DMS153 treated with DMSO at 0.1 percent for 48 hours (cell line): ENCODE results near the gene GSG1L.

Experiments used
- DNase-seq: peaks from one replicate; lab custom pipeline; 2025; ENCODE audit not compliant: unreplicated experiment; lab: John Stamatoyannopoulos, UW

GSG1L gene

DNA sequence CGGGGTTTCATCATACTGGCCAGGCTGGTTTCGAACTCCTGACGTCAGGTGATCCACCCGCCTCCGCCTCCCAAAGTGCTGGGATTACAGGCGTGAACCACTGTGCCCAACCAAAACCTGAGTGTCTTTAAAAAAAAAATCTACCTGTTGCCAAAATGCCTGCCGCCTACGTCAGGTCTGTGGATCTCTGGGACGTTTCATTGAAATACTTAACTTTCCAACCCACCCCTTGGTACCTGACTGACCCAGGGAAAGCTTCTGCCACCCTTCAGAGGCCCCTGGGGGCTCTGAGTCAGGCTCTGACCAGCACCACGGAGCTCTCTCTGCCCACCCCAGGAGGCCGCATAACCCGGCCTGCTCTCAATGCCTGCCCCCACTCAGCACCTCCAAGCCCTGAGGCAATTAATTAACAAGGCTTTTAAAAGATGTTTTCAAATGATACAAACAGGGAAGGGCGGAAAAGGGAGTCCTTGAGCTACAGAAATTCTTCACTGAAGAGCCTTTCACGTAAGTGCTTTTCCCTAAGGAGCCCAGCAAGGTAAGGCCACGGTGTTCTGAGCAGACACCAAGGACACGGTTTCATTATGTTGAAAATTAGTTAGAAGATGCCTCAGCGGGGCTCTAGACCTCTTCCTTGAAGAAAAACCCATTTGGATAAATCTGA is 29.3 kb upstream of the GSG1L start:
- DNase-seq: no peak

DNA sequence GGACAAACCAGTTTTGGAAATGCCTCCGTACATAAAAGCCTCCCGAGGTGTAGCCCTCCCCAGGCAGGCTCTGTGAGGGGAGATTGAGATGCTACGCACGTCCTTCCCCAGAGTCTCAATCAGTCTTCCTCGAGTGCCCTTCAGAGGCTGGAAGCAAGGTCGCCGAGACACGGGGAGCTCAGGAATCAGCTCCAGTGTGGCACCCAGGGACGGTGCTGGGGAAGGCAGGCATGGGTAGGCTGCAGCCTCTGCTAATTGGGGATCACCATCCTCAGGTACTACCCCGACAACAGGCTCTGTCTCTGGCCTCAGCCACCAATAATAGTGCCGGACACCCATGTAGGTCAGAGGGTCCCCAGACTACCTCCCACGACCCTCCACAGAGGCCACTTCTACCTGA is 28.1 kb upstream of the GSG1L start:
- DNase-seq: no peak

DNA sequence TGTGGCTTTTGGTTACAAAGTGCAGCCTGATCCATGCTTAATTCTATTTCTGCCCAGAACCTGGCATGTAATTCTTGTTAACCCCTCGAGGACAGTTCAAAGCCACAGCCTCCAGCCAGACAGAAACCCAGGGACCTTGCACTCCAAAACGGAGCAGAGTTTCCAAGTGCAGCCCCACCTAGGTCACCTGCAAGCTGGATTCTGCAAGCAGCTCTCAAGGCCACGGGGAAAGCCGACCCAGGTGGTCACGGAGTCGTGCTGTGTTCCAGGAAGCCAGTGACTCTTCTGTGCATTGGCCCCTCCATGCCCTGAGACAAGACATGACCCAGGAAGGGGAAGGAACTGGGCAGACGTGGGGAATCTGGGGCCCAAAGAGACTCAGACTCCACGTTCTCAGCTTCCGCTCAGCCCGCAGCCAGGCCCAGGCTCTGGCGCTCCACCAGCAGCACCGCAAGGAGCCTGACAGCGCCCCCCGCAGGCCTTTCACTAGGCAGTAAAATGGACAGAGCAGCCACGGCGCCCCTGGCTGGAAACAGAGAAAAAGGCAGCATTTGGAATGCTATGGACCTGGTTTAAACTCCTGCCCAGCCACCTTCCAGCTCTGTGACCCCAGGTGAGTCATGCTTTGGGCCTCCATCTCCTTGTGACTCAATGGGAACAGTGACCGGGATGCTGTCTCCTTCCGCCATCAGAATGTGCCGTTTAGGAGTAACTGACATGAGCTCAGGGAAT is 27.3 kb upstream of the GSG1L start:
- no peak for DNase-seq

DNA sequence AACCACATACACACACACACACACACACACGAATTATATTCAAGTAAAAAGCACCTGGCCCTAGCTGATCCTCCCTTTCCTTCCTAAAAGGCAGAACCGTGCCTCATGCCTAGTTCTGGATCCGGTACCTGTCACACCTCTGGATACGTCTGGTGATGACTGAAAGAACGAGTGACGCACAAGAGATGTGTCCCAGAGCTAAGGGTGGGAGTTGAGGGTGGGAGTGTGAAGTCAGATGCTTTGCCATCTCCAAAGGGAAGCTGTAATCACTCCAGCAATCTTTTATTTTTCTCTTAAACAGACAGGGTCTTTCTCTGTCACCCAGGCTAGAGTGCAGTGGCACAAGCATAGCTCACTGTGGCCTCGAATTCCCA is 26.5 kb upstream of the GSG1L start:
- DNase-seq: no peak

DNA sequence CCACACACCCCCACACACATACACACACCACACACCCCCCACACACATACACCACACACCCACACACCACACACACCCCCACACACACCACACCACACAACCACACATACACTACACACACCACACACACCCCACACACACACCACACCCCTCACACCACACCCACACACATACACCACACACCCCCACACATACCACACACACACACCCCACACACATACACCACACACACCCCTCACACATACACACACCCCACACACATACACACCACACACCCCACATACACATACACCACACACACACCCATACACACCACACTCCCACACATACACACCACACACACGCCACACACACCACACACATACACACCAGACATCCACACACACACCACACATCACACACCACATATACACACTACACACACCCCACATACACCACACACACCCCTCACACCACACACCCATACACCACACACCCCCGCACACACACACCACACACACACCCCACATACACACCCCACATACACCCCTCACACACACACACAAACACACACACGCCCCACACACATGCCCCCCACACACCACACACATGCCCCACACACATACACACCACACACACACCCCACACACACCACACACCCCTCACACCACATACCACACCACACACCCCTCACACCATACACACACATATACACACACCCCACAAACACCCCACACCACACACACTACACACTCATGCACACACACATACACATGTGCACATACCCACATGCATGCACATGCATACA is 25.9 kb upstream of the GSG1L start:
- no peak for DNase-seq

DNA sequence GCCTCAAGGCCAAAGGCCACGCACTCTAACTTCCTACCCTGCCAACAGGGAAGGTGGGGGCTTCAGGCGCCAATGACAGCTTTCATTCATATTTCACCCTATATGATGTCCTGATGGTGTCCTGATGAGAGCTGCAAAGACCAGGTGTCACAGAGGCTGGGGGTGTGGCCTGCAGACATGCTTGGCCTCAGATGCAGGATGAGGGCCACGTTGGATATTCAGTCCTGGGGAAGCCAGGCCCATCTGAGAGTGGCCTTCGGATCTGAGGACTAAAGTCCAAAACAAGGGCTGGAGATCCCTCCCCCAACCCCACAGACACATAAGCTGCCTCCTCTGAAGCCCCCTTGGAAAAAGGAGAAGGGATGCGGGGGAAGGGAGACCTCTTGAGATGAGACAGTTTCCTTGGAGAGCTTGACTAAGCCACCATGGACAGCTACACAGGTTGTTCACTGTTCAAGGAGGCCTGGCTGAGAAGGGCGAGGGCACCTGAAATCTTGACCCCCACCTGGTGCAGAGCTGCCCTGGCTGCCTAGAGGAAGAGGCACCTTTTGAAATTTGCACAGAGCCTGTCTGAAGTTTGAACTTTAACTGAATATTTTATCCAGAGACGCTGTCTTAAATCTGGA is 24.3 kb upstream of the GSG1L start:
- no peak for DNase-seq

DNA sequence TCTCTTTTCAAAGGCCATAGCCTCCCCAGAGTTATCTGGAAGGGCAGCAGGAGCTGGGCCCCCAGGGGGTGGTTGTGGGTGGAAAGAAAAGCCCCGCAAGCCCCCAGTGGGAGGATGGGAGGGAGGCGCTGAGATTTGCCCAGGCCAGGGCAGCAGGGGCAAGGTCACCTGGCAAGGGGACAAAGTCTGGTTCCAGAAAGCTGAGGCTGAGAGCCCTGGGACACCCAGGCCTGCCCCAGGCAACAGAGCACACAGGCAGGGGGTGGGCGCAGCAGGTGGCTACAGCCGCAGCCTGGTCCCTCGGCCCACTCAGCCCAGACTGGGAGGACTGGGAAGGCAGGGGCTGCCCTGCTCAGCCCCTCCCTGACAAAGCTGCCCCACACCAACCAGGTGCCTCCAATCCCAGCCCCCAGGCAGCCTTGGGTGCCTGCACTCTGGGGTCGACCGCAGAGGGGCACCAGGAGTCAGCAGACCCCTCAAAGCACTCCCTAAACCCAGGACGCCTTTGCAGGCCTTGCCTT is 23.7 kb upstream of the GSG1L start:
- DNase-seq: no peak

DNA sequence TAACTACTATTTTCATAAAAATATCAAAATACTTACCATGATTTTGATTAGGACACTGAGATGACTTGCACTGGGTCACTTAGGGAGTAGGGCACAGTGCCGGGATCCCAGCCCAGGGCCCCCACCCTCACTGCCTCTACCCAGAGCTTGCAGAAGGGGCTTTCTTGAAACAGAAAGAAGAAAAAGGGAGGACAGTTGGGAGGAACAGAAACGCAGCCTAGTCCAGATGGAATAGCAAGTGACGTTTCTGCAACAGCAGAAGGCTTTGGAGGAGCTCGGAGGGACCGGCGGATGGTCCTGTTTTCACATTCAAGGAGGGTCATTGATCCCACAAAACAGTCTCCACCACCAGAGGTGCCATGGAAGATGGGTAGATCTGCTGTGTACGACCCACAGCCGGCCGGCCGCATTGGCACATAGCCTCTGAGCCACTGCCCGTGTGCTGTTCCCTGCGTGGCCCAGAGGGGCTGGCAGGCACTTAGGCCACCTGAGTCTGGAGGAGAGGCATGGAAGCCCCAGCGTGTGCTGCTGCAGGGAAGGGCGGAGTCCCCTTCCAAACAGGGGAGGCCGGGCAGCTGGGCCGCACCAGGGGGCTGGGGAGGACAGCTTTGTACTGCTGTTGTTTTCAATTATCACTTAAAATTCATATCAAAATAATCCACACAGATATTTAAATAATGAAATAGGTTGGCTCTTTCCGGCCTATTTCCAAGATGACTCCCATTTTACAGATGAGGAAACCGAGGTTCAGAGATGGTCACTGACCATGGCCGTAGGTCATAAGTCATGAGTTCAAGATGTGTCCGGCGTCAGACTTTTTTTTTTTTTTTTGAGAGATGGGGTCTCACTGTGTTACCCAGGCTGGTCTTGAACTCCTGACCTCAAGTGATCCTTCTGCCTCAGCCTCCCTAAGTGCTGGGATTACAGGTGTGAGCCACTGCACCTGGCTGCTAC is 22.9 kb upstream of the GSG1L start:
- no peak for DNase-seq

DNA sequence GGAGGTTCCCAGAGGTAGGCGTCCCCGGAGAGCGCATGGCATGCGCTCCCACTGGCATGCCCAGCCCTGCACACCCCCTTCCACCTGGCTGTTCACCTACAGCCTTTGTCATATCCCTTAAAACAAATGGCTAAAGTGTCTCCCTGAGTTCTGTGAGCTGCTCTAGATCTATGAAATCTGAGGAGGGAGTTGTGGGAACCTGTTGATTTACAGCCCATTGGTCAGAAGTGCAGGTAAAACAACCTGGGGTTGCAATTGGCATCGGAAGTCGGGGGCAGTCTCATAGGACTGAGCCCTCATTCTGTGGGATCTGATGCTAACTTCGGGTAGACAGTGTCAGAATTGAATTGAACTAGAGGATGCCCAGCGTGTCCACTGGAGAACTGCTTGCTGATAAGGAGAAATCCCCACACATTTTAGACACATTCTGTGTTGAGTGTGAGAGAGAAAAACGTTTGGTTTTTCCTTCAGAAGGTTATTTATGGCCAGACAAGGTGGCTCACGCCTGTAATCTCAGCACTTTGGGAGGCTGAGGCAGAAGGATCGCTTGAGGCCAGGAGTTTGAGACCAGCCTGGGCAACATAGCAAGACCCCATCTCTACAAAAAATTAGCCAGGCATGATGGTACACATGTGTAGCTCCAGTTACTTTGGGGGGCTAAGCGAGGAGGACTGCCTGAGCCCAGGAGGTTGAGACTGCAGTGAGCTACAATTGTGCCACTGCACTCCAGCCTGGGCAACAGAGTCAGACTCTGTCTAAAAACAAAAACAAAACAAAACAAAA is 22.1 kb upstream of the GSG1L start:
- no peak for DNase-seq

DNA sequence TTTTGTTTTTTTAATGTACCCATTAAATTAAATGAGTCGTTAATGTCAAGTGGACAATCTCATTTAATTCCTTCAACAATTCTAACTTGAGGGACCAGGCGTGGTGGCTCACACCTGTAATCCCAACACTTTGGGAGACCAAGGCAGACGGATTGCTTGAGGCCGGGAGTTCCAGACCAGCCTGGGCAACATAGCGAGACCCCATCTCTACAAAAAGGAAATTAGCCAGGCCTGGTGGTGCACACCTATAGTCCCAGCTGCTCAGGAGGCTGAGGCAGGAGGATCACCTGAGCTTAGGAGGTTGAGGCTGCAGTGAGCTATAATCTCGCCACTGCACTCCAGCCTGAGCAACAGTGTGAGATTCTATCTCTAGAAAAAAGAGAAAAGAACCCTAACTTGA is 20.7 kb upstream of the GSG1L start:
- no peak for DNase-seq

DNA sequence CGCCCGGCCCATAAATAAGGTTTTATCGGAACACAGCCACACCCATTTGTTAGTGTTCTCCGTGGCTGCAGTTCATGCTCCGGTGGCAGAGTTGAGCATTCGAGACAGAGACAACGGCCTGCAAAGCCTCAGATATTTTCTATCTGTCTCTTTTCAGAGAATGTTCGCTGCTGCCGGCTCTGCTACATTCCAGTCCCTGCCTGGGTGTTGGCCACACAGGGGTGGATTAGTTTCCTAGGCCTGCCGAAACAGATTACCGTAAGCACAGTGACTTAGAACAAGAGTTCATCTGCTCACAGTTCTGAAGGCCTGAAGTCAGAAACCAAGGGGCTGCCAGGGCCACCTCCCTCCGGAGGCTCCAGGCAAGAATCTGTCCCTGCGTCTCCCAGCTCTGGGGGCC is 19.1 kb upstream of the GSG1L start:
- no peak for DNase-seq

DNA sequence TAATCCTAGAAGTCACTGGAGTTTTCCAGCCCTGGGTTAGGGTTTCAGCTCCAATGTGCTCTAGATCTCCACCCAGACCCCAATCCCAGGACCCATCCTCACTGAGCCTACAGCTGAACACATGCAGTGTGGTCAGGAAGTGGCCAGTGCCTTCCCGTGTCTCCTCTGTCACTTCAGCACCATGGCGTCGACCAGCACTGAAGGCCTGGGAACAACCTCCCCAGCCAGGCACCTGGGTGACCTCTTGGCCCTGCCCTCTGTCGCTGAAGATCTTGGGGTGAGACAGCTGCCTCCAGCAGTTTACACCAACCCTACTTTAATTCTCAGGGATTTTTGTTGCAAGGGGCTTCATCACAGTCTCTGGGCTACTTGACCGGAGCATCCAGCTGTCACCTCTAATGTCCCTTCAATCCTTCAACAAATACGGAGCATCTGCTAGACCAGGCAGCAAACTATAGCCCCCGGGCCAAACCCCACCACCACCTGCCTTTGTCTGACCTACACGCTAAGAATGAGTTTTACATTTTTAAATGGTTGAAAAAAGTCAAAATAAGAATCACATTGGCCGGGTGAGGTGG is 18.0 kb upstream of the GSG1L start:
- no peak for DNase-seq

DNA sequence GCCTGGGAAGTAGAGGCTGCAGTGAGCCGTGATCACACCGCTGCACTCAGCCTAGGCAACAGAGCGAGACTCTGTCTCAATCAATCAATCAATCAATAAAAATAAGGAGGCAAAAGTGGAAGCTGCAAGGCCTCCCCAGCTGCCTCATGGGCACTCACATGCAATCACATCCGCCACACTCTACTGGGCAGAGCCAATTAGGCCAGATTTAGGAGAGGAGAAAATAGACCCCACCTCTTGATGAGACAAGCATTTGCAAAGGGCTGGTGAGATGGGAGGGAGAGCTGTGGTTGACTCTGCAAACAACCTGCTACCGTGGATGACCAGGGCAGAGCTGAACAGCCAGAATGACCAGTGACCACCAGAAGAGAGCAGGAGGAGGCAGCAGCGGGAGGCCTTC is 14.7 kb upstream of the GSG1L start:
- no peak for DNase-seq

DNA sequence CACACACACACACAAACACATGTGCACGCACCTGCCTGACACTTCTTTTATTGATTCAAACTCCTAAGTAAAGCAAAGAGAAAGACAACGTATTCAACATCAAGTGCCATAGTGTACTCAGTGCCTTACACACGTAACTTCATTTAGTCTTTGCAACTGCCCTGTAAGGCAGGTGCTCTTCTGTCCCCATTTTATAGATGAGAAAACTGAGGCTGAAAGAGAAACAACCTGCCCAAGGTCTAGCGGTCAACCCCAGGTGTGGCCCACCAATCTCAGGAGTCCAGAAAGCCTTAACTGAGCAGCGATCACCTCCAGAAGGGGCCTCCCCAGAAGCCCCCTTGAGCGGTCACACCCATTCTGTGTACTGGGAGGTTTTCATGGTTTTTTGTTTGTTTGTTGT is 10.3 kb upstream of the GSG1L start:
- DNase-seq: no peak

DNA sequence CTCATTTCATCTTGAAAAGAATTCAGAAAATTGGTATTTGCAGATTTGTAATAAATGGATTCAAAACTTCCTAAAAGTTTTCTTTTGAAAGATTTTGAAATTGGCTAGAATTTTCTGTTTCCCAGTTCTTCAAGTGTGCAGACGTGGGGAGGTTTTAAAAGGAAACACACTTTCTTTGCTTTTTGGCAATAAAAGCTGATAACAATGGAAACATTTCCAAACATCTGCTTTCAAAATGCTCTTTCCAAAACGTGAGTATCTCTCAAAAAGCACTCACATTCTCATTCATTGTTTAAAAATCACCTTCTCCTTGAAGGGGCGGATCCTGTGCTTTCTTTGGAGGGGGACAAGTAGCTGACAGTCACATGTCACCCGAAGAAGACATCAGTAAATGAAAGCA is 8.6 kb upstream of the GSG1L start:
- DNase-seq: no peak

DNA sequence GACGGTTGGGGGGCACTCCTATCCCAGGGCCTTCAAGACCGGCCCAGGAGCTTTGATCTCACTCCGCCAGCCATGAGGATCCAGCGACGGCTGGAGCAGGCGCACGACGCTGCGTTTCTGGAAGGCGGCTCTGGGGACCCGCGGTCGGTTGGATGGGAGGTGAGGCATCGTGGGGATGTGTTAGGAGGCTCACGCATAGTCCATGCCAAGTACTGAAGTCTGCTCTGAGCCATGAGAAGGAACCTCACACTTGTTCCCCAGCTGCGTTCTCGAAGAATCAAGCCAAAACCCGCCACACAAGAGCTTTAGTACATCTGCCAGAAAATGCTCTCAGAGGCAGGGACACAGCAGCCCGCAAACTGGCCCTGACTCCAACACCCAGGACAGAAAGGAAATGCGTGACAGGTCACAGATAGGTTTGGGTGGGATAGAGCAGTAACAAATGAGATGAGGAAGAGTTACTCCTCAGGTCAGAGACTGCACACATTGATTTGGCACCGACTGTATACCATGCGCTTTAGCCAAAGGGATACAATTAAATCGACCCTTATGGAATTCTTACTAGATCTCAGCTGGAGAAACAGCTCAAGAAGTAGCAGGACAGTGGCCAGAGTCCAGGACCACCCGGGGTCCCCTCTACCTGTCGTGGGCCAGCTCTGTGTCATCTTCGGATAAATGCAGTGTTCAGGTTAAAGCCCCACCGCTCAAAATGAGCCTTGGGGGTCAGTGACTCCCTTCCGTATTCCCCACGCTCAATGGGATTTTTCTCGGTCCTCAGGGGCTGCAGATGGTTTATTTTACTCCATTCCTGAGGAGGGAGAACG is 6.7 kb upstream of the GSG1L start:
- DNase-seq: no peak

DNA sequence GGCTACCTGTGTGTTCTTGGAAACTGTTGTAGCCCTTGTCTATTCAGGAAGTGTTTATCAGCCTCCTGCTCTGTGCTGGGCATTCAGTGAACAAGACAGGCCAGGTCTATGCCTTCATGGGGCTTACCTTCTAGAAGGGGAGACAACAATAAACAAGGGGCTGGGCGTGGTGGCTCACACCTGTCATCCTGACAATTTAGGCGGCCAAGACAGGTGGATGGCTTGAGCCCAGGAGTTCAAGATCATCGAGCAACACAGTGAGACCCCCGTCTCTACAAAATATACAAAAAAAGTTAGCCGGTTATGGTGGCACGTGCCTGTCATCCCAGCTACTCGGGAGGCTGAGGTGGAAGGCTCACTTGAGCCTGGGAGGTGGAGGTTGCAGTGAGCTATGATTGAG is 5.5 kb upstream of the GSG1L start:
- no peak for DNase-seq

DNA sequence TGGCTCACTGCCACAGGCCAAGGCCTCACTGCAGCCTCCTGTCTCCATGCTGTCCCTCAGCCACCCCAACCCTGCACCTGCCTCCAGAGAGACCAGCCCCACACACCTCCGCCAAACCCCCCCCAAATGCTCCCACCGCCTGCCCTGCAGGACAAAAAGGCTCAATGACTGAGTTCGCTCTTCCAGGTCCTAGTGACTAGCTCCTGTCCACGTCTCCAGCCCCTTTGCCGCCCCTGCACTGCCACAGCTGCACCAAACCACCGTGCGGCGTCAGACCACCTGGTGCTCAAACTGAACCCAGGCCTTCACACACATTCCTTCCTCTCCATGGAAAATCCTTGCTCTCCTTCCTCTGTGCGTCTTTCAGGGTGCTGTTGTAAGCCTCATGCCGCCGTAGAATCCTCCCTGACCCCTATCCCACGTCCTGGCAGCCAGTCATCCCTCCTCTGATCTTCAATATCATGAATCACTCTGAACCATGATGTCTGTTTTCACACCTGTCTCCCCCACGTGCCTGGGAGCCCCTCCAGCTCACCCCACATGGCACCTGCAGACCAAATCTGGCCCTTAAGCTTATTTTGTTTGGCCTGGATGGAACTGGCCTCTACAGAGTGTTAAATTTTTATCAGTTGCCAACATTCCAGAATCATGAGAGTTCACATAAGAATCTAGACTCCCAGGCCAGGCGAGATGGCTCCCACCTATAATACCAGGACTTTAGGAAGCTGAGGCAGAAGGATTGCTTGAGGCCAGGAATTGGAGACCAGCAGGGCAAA is 4.3 kb upstream of the GSG1L start:
- no peak for DNase-seq
